Right renal cortex interstitium (tissue), 3 donors: Measurements from ENCODE around the gene AHCYL2. TPM values are rescaled to one million over a fixed set of nuclear protein-coding genes. Genes with fewer than 3 reads are reported as not detected.
"Not testable (repeated sequence)": the region's sequence is repeated elsewhere in the genome, so short reads cannot be mapped to it uniquely, and the experiment has no call there.

Experiments used
- DNase-seq, 3 donors: peaks; one replicate each; pipeline ENCODE4 v3.0.0-alpha.2; 2013; ENCODE audit warnings: low read depth in 3 of 3, low spot score in 2 of 3
- polyA plus RNA-seq, 3 donors: library from polyadenylated mRNA; unstranded; fragments of 120-200 nt; gene quantifications; one replicate each; pipeline ENCODE4 v1.2.1, GENCODE V29; 2013; ENCODE audit not compliant: insufficient read length in 3 of 3

Gene AHCYL2
- polyA plus RNA-seq, 3 donors, result 24.8 to 27.8 (median 27.6) TPM

DNA sequence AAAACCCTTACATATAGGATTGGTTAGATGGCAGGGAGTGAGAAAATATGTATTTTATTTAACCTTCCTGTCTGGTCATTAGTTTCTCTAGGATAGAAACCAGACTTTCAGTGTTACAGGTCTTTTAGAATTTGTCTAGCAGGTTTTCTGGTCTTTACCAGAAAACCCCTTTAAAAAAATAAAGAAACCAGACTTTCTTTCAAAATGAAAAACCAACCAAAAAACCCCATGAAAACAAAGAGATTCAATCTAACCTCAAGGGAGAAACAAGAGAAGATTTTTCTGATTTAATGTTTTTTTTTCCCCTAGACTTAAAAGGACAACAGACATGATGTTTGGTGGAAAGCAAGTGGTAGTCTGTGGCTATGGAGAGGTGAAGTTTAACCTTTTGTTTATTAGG, 180.7 kb downstream of the AHCYL2 start:
- DNase-seq, result no peak

- DNase-seq, result not testable (repeated sequence)
Observed at GRCh38 chr7:129410238-129410637, 185.4 kb downstream of the AHCYL2 start.

GRCh38 chr7:129412501-129412900, 187.7 kb downstream of the AHCYL2 start:
- no peak for DNase-seq

DNA sequence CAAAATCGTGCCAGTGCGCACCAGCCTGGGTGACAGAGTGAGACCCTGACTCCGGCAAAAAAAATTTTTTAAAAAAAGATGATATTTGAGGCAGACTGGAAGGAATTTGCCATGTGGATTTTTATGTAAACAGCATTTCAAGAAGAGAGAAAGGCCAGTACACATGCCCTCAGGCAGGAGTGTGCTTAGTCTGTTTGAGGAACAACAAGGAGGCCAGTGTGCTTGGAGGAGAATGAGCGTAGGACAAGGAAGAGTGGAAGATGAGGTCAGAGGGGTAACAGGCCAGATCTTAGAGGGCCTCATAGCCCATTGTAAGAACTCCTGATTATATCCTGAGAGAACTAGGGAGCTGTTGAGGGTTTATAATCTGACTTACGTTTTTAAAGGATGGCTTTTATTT, 192.2 kb downstream of the AHCYL2 start:
- DNase-seq, result no peak

DNA sequence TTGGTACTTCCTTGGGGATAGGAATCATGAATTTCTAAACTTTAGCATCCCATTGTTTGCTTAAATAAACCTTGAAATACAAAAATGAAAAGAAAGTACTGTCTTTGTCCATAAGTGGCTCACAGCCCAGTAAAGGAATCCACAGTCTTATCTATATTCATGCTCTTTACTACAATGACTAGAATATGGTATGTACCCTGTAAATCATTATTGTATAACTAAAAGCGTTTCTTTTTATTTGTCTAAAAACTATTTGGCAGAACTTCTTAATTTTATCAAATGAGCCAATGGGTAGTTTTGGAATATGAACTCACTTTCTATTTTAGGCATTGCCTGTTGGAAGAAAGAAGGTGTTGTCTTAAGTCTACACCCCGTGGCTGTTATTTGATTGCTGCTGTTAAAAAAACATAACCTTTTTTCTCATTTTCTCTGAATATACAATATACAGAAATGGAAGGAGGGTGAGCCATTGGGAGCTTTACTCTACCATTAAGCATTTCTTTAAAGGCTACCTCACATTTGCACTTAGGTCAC, 197.0 kb downstream of the AHCYL2 start:
- DNase-seq, result no peak

DNA sequence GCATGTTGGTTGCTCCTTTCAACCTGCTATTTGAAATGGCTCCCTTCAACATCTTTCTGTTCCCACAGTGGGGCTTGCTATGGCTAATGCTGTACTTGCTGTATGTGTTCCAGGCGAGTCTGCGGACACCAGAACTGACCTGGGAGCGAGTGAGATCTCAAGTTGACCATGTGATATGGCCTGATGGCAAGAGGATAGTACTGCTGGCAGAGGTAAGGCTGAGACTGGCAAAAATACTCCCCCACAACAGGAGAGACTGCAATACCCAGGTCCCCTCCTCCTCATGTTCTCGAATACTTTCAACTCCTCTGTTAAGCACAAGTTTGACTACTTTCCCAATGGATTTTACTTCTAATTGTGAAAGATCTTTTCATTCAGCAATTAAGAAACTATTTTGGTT, 197.9 kb downstream of the AHCYL2 start:
- no peak for DNase-seq

DNA sequence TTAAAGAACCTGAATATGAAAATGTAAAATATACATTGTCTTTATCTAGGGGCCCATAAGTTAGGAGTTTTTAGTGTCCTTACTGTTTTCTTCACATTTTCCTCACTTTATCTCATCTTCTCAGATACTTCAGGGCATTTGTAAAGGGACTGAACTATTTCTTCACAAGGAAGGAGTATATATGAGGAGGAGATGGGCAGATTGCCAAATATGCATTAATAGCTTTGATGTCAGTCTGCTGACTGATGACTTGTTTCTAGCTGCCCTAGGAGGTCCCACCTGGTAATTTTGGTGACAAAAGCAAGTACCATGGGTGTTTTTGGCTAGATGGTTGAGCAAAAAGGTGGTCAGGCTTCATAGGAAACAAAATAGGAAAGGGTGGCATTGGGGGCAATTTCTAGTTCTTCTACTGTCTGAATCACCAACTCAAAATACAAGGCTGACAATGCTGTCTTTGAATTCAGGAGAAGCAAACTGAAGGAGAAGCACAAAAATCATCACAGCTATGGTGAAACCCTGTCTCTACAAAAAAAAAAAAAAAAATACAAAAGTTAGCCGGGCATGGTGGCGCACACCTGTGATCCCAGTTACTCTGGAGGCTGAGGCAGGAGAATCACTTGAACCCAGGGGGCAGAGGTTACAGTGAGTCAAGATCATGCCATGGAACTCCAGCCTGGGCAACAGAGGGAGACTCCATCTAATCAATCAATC, 199.0 kb downstream of the AHCYL2 start:
- no peak for DNase-seq

DNA sequence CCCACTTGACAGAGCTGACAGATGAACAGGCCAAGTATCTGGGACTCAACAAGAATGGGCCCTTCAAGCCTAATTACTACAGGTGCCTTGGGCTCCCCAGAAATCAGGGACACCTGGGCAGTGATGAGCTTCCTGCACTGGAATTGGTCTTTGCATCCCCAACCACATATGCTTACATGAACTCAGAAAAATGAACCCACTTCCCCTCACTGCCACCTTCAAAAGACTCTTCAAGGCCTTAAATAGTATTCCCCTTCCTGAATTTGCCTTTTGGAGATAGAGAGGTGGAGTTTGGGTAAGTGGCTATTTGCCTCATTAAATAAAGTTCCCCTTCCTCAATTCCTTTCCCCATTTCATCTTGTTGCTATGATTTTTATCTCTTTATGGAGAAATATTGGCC, 201.7 kb downstream of the AHCYL2 start:
- DNase-seq, result no peak

- no peak for DNase-seq
Observed at GRCh38 chr7:129427526-129428045, 202.8 kb downstream of the AHCYL2 start.

- DNase-seq, result no peak
Observed at GRCh38 chr7:129431911-129432643, 207.2 kb downstream of the AHCYL2 start.

- peak; percentile 45 to 84 (median 79) for DNase-seq
Observed at GRCh38 chr7:129433847-129434674, 209.2 kb downstream of the AHCYL2 start, which contains the start of gene STRIP2. TSS of gene STRIP2 (plus strand) at chr7:129434432. CDS start at chr7:129434473, 41 bp downstream.

DNA sequence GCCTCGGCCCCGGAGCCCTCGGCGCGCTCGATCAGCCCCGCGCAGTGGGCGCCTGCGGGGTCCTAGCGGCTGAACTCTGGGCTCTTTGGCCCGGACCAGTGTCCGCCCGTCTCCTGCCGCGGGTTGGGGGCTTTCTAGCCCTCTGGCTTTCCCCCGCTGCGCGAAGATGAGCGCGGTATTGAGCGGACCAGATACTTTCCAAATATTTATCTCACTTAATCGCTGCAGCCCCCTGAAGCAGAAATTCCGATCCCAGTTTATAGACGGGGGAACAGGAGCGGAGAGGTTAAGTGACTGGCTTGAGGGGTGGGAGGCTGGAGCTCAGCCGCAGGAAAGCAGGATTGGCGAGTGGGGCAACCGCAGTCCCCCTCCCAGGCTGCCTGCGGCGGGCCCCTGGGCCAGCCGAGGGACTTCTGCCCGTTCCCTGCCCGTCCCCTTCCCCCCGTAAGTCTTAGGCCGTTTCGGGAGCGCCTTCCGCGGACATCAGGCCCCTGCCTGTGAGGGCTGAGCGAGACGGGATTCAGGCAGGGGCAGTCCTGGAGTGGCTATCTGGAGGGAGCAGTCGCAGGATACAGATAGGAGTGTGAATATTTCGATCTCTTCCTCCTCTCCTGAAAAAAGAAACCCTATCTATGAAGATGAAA, 210.0 kb downstream of the AHCYL2 start:
- peak in 2 of 3 donors; percentile 5 to 12 for DNase-seq

- DNase-seq, result no peak
Observed at GRCh38 chr7:129435414-129435829, 210.6 kb downstream of the AHCYL2 start.

DNA sequence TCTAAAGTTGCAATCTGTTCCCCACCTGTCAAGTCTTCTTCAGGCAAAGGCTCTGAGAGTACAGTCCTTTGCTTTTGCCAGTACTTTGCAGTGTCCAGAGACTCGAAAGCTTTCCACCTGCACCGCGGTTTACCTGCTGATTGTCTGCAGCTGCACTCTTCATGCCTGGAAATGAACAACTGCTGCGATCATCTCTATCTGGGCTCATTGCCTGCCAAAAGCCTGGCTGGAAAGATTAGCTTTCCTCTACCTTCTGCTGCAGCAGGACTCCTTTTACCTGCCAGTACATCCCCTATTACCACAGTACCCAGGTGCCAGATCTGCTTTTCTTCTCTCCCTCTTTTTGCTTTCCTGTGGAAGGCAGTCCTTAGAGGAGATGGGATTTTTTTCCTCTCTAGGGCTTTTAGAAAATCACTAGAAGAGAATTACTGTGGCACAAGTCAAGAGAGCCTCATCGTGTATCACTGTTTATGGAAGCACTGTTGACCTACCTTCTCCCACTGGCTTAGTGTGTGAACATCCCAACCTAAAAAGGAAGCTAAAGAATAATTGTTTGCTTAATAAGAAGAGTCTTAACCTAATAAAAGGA, 211.6 kb downstream of the AHCYL2 start:
- no peak for DNase-seq

DNA sequence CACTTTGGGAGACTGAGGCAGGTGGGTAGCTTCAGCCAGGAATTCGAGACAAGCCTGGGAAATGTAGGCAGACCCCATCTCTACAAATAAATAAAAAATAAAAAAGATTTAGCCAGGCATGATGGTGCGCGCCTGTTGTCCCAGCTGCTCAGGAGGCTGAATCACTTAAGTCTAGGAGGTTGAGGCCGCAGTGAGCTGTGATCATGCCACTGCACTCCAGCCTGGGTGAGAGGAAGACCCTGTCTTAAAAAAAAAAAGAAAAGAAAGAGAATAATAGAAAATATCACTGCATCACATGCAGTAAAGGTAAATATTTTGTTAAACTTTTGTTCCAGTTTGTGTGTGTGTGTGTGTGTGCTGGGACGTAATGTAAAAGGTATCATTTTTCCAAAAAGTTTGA, 212.4 kb downstream of the AHCYL2 start:
- DNase-seq, result no peak

GRCh38 chr7:129438281-129438838, 213.5 kb downstream of the AHCYL2 start:
- no peak for DNase-seq

DNA sequence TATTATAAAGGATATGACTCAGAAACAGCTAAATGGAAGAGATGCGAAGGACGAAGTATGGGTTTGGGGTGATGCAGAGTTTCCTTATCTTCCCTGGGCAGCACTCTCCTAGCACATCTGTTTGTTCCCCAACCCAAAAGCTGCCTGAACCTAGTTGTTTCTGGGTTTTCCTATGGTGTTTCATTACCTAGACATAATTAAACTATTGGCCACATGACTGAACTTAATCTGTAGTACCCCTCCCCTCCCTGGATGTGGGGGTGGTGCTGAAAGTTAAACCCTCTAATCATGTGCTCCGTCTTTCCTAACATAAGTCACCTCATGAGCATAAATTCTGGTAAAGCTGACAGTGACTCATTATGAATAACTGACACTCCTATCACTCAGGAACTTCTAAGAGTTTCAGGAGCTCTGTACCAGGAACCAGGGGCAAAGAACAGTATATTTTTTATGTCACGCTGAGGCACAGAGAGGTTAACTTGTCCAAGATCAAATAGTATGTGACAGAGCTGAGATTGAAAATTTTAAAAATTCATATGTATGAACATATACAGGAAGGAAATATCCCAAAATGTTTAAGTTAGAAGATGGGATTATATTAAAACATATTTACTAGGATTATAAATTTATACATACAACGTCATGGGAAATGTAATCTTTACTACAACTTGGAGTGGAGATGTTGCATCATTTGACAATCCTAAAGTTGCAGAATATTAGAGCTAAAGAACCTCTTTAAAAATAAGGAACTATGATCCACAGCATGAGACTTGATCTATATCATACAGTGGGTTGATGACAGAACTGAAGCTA, 214.2 kb downstream of the AHCYL2 start:
- no peak for DNase-seq

DNA sequence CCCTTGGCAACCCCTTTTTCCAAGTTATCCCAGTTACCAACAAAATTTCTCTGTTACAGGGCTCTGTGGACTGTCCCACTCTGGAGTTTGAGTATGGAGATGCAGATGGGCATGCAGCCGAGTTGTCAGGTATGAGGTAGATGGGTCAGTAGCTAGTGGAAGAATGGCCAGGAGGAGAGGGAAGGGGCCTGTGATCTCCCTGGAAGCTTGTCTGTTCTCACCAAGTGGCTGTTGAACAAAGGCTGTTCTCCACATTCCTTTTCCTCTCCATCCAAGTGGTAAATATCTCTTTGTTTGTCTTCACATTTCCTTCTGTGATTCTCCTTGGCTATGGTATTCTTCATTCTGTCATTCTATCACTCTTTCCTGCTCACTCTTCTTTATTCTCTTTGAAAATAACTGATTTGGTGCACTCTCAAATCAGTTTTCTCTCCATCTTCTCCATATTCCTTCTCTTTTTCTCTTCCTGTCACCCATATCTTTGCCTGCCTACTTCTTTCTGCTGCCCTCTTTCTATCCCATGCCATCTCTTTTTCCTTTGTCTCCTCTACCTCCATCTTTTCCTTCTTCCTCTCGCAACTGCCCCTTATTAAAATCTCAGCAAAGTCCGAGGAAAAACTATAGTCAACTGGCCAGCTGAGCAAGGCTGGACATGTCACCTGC, 215.3 kb downstream of the AHCYL2 start:
- no peak for DNase-seq
